Tibial nerve (tissue), 3 donors: ENCODE results near the gene ZNF182.

Source experiments
- POLR2A ChIP-seq, 2 donors: fragments of 450-650 bp; IDR thresholded peaks; one replicate each; pipeline ENCODE4 v1.6.1; 2017; ENCODE audit warnings: antibody characterized with exemption in 2 of 2, mild to moderate bottlenecking in 2 of 2, moderate library complexity in 2 of 2
- TF ChIP-seq, protein P1 (sequence below), 5 experiments: fragments of 200-600 bp in 3 of 5; fragments of 450-650 bp in 2 of 5; sonication (generic) in 3 of 5; IDR thresholded peaks; one replicate each; pipeline ENCODE4 v1.5.1; 2016 to 2019; ENCODE audit warnings: antibody characterized with exemption in 5 of 5, mild to moderate bottlenecking in 3 of 5, moderate library complexity in 2 of 5

DNA sequence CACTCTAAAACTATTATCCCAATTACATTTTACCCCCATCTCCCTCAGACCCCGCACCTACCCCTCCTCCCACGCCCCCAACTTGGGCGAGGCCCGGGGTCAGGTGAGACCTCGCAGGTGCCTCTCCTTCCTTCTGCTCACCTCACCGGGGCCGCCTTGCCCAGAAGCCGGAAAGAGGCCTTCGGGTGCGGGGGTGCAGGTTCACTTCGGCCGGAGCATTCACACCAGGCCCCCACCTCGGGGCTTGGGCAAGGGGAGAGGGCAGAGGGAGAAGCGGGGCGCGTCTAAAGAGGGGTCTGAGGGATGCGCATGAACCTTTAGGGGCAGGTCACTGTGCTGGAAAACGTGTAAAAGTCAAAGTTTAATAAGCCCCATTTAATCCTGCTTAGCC is 427 bp downstream of the ZNF182 start:
- TF ChIP-seq, protein P1, sequence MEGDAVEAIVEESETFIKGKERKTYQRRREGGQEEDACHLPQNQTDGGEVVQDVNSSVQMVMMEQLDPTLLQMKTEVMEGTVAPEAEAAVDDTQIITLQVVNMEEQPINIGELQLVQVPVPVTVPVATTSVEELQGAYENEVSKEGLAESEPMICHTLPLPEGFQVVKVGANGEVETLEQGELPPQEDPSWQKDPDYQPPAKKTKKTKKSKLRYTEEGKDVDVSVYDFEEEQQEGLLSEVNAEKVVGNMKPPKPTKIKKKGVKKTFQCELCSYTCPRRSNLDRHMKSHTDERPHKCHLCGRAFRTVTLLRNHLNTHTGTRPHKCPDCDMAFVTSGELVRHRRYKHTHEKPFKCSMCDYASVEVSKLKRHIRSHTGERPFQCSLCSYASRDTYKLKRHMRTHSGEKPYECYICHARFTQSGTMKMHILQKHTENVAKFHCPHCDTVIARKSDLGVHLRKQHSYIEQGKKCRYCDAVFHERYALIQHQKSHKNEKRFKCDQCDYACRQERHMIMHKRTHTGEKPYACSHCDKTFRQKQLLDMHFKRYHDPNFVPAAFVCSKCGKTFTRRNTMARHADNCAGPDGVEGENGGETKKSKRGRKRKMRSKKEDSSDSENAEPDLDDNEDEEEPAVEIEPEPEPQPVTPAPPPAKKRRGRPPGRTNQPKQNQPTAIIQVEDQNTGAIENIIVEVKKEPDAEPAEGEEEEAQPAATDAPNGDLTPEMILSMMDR (IDR thresholded peaks at IDR 0.05), result no peak
- TF ChIP-seq POLR2A (IDR thresholded peaks at IDR 0.05), result no peak
